H1 (cell line): Measurements from ENCODE around the gene COQ9. TPM values are rescaled to one million over a fixed set of nuclear protein-coding genes. Genes with fewer than 3 reads are reported as not detected.
A peak's percentile ranks its signal among the peaks of the same experiment; 100 is the strongest.

Source experiments
- JUN ChIP-seq: IDR thresholded peaks from 2 replicates; pipeline ENCODE4 v1.6.1; 2011; ENCODE audit warnings: low read depth, mild to moderate bottlenecking, improper control_type of control experiment, low read length
- POLR2A ChIP-seq, 2 experiments: IDR thresholded peaks; 1 replicate in 1 of 2; 2 replicates in 1 of 2; pipeline ENCODE4 v1.6.1; 2011; ENCODE audit warnings: low read depth in 2 of 2, low read length in 2 of 2, mild to moderate bottlenecking in 2 of 2; ENCODE audit errors: control extremely low read depth in 1 of 2
- POLR2AphosphoS5 ChIP-seq: IDR thresholded peaks from 2 replicates; pipeline ENCODE4 v1.6.1; 2011; ENCODE audit warnings: low read depth, low read length
- TAF7 ChIP-seq: optimal IDR thresholded peaks from 2 replicates; pipeline ENCODE3; 2011; ENCODE audit warnings: low read depth, mild to moderate bottlenecking, inconsistent platforms, low read length, moderate library complexity, borderline replicate concordance
- polyA plus RNA-seq, 7 experiments: library from polyadenylated mRNA; depleted of rRNA in 3 of 7; stranded (reverse) in 5 of 7; unstranded in 2 of 7; fragments of >200 nt in 5 of 7; fragments of 200-250 nt in 2 of 7; gene quantifications; 1 replicate in 5 of 7; 2 replicates in 1 of 7; 4 replicates in 1 of 7; pipeline versions ENCODE4 v1.2.1 to v1.2.3, GENCODE V29; 2011 to 2013; ENCODE audit warnings: missing spikeins in 2 of 7, mixed read lengths in 2 of 7
- total RNA-seq: library from RNA; stranded (reverse); fragmentation: NEBNext Ultra II Directional; extraction: Animal tissue kit (Norgen Biotek cat#: 25700); gene quantifications from 2 replicates; pipeline ENCODE4 v1.2.1, GENCODE V29; 2021

The COQ9 gene
- total and polyA plus RNA-seq, 2 of the 8 experiments (the other 6 are each of a cell fraction or from before 2014, with no cell fraction given) = 33.3 to 60.3 TPM

DNA sequence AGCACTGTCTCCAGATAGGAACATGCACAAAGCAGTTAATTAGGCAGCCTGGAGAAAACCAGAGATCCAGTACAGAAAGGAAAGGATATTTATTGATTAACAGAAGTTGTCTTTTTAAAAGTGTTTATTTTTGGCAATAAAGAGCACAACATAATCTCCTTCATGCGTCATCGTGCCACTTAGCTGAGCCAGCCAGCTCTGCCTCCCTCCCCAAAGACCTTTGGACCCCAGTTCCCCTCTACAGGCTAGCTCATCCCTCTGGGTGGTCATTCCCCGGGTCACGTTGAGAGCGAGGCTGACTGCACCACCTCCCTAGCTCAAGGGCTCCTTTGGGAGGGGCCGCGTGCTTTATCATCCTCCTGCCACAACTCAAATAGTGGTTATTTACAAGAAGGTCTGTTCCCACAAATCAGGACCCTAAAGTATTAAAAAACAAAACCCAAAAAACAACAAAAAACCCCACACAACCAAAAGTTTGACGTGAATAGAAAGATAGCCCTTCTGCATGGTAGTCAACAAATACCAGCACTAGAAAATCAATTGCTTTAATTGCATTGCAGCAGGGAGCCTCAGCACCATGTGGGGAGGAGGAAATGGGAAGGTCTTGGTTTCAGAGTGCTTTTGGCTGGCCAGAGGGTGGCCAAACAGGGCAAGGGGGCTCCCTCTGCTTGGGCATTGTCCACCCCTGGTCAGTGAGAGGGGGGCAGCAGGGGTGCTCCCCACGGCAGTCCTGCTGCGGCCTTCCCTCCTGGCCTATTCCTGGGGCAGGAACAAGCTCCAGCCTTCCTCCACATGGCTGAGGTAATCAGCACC lies 24.8 kb downstream of the COQ9 start (continued):
- peak; percentile 2; the same call in 1 of the 2 replicates for TF ChIP-seq POLR2AphosphoS5
- no peak for TF ChIP-seq TAF7
- no peak for TF ChIP-seq JUN
- no peak for TF ChIP-seq POLR2A (IDR thresholded peaks at IDR 0.05; ENCODE audit: control extremely low read depth in 1 of 2, low read depth in 2 of 2, low read length in 2 of 2)
